Right renal cortex interstitium (tissue), 3 donors: ENCODE measurements around the gene PTDSS2. TPM values are rescaled to one million over a fixed set of nuclear protein-coding genes. Genes with fewer than 3 reads are reported as not detected.
A peak's percentile ranks its signal among the peaks of the same experiment; 100 is the strongest.

Experiments used
- DNase-seq, 3 donors: peaks; one replicate each; pipeline ENCODE4 v3.0.0-alpha.2; 2013; ENCODE audit warnings: low read depth in 3 of 3, low spot score in 2 of 3
- polyA plus RNA-seq, 3 donors: library from polyadenylated mRNA; unstranded; fragments of 120-200 nt; gene quantifications; one replicate each; pipeline ENCODE4 v1.2.1, GENCODE V29; 2013; ENCODE audit not compliant: insufficient read length in 3 of 3

The PTDSS2 gene
- polyA plus RNA-seq, 3 donors, result 27.0 to 30.6 (median 27.1) TPM

GRCh38 chr11:521177-521688, 71.2 kb downstream of the PTDSS2 start:
- DNase-seq, result no peak

GRCh38 chr11:526192-526591, 76.1 kb downstream of the PTDSS2 start:
- no peak for DNase-seq

GRCh38 chr11:528166-528814, 78.2 kb downstream of the PTDSS2 start:
- no peak for DNase-seq

- DNase-seq, result no peak
These were observed 79.0 kb downstream of the PTDSS2 start for GRCh38 chr11:528815-529727.

- DNase-seq, result no peak
These were observed 79.8 kb downstream of the PTDSS2 start for GRCh38 chr11:529728-530411.

GRCh38 chr11:530960-531831, 81.1 kb downstream of the PTDSS2 start:
- DNase-seq, result no peak

- no peak for DNase-seq
These were observed 81.9 kb downstream of the PTDSS2 start for GRCh38 chr11:531919-532526.

GRCh38 chr11:532527-532985, 82.5 kb downstream of the PTDSS2 start:
- DNase-seq, result no peak

GRCh38 chr11:532986-533585, 83.0 kb downstream of the PTDSS2 start:
- no peak for DNase-seq

GRCh38 chr11:533586-534395, 83.7 kb downstream of the PTDSS2 start:
- no peak for DNase-seq

- no peak for DNase-seq
These were observed 84.5 kb downstream of the PTDSS2 start for GRCh38 chr11:534396-535209.

GRCh38 chr11:535210-535518, 85.1 kb downstream of the PTDSS2 start:
- DNase-seq, result no peak

- peak; percentile 78 to 90 (median 79) for DNase-seq
These were observed 85.7 kb downstream of the PTDSS2 start, which contains the start of gene HRAS for GRCh38 chr11:535519-536454. Gene HRAS, minus strand, starts transcription at chr11:535576.

- no peak for DNase-seq
These were observed 87.0 kb downstream of the PTDSS2 start, which contains the start of gene LRRC56 for GRCh38 chr11:536841-537621. Gene LRRC56, plus strand, starts transcription at chr11:537527. Its CDS starts 3,158 bp downstream, at chr11:540685.

GRCh38 chr11:537622-538430, 87.7 kb downstream of the PTDSS2 start:
- DNase-seq, result no peak
